H1 (cell line): ENCODE results near the gene CRTAP.

ENCODE experiments used
- CEBPB ChIP-seq: IDR thresholded peaks from 2 replicates; pipeline ENCODE4 v1.6.1; 2012; ENCODE audit warnings: low read depth, low read length
- CTCF ChIP-seq, 3 experiments: IDR thresholded peaks; 1 replicate in 2 of 3; 2 replicates in 1 of 3; pipeline versions ENCODE4 v1.5.1 to v1.6.1; 2011; ENCODE audit warnings: low read length in 3 of 3, mild to moderate bottlenecking in 3 of 3, inconsistent platforms in 2 of 3, low read depth in 1 of 3, moderate library complexity in 1 of 3; ENCODE audit not compliant: insufficient read depth in 1 of 3; ENCODE audit errors: control extremely low read depth in 1 of 3
- PHF8 ChIP-seq: fragments of 200-600 bp; sonication (generic); conservative IDR thresholded peaks from 2 replicates; pipeline ENCODE4 v1.7.1; 2012; ENCODE audit warnings: low read depth, mild to moderate bottlenecking, inconsistent platforms, low read length, moderate library complexity
- POLR2AphosphoS5 ChIP-seq: IDR thresholded peaks from 2 replicates; pipeline ENCODE4 v1.6.1; 2011; ENCODE audit warnings: low read depth, low read length
- TBP ChIP-seq: IDR thresholded peaks from 2 replicates; pipeline ENCODE4 v1.6.1; 2011; ENCODE audit warnings: low read depth, low read length, improper control_type of control experiment
- TEAD4 ChIP-seq: IDR thresholded peaks from 2 replicates; pipeline ENCODE4 v1.6.1; 2012; ENCODE audit warnings: low read depth, low read length, inconsistent platforms, mixed read lengths

DNA sequence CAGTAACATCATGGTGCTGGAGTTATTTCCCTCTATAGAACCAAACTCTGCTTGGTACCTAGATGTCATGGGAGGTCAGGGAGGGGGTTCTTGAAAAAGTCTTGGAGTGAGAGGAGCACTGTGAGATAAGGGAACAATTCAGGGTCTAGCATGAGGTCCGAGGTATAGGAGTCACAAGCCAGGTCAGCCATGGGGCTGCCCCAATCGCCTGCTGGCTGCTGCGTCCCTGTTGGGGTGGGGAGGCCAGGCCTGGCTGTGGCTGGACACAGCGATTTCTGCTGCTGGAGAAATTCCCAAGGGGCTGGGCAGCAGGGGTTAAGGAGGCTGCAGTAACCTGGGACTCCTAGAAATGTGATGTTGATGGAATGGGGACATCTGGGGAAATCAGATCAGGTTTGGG, 59.9 kb downstream of the CRTAP start:
- TF ChIP-seq CTCF (IDR thresholded peaks at IDR 0.05; ENCODE audit: control extremely low read depth in 1 of 3, insufficient read depth in 1 of 3, low read depth in 1 of 3, low read length in 3 of 3) (no peak), CEBPB (no peak), TBP (no peak), POLR2AphosphoS5 (no peak), TEAD4 (no peak), PHF8 (no peak)
